Parathyroid adenoma (tissue), 2 donors: ENCODE data around the gene HECW1.
"Not testable (repeated sequence)": the region's sequence is repeated elsewhere in the genome, so short reads cannot be mapped to it uniquely, and the experiment has no call there.

Experiments used
- H2AFZ ChIP-seq: fragments of 300-600 bp; sonication (generic); one replicate; pipeline ENCODE4 v1.7.0; 2017; ENCODE audit warnings: antibody characterized with exemption, mild to moderate bottlenecking
- H3K27ac ChIP-seq: fragments of 300-600 bp; sonication (generic); one replicate; pipeline ENCODE4 v1.7.0; 2017
- H3K27me3 ChIP-seq: fragments of 300-600 bp; sonication (generic); one replicate; pipeline ENCODE4 v1.7.0; 2017; ENCODE audit warnings: low read length; ENCODE audit not compliant: control insufficient read depth, insufficient read depth
- H3K36me3 ChIP-seq: fragments of 300-600 bp; sonication (generic); one replicate; pipeline ENCODE4 v1.7.0; 2017; ENCODE audit warnings: low read length; ENCODE audit not compliant: control insufficient read depth, insufficient read depth
- H3K4me1 ChIP-seq: fragments of 300-600 bp; sonication (generic); one replicate; pipeline ENCODE4 v1.7.0; 2017; ENCODE audit warnings: control low read depth
- H3K4me2 ChIP-seq: fragments of 300-600 bp; sonication (generic); one replicate; pipeline ENCODE4 v1.7.0; 2017; ENCODE audit warnings: low read length
- H3K4me3 ChIP-seq: fragments of 300-600 bp; sonication (generic); one replicate; pipeline ENCODE4 v1.7.0; 2017; ENCODE audit warnings: low read depth, low read length
- H3K79me2 ChIP-seq: fragments of 300-600 bp; sonication (generic); one replicate; pipeline ENCODE4 v1.7.0; 2017; ENCODE audit warnings: control low read depth
- H3K9ac ChIP-seq: fragments of 300-600 bp; sonication (generic); one replicate; pipeline ENCODE4 v1.7.0; 2017; ENCODE audit warnings: mild to moderate bottlenecking
- H3K9me3 ChIP-seq: fragments of 300-600 bp; sonication (generic); one replicate; pipeline ENCODE4 v1.7.0; 2017; ENCODE audit warnings: low read length; ENCODE audit not compliant: control insufficient read depth
- CTCF ChIP-seq: fragments of 300-600 bp; sonication (generic); IDR thresholded peaks from one replicate; pipeline ENCODE4 v1.7.0; 2017; ENCODE audit warnings: antibody characterized with exemption, mild to moderate bottlenecking
- donor health status: primary hyperparathyroidism.

Gene HECW1

GRCh38 chr7:43211693-43212092, 99.2 kb downstream of the HECW1 start:
- Histone ChIP-seq H2AFZ (no peak overlapping the region), H3K9ac (no peak overlapping the region), H3K27ac (no peak overlapping the region), H3K36me3 (no peaks in the 10 kb centered on the region), H3K4me1 (no peaks in the 10 kb centered on the region), H3K4me3 (no peak overlapping the region), H3K9me3 (no peaks in the 10 kb centered on the region), H3K27me3 (no peaks in the 10 kb centered on the region), H3K79me2 (no peaks in the 10 kb centered on the region), H3K4me2 (no peak overlapping the region)
- no peak for TF ChIP-seq CTCF

GRCh38 chr7:43212921-43213320, 100.5 kb downstream of the HECW1 start:
- Histone ChIP-seq H3K4me1 (no peaks in the 10 kb centered on the region), H3K27me3 (no peaks in the 10 kb centered on the region), H3K9ac (no peak overlapping the region), H3K9me3 (no peaks in the 10 kb centered on the region), H3K79me2 (no peaks in the 10 kb centered on the region), H3K27ac (no peak overlapping the region), H3K4me2 (no peak overlapping the region), H3K36me3 (no peaks in the 10 kb centered on the region), H3K4me3 (no peak overlapping the region), H2AFZ (no peak overlapping the region)
- TF ChIP-seq CTCF, result no peak

- no peak for TF ChIP-seq CTCF
Measured at GRCh38 chr7:43215061-43215460, 102.6 kb downstream of the HECW1 start.

GRCh38 chr7:43217055-43217454, 104.6 kb downstream of the HECW1 start:
- H3K36me3 ChIP-seq, result no peaks in the 10 kb centered on the region
- H3K27me3 ChIP-seq, result no peaks in the 10 kb centered on the region
- no peak overlapping the region for H3K27ac ChIP-seq
- H3K4me3 ChIP-seq, result no peak overlapping the region
- H3K9me3 ChIP-seq, result no peaks in the 10 kb centered on the region
- H2AFZ ChIP-seq, result no peak overlapping the region
- no peak overlapping the region for H3K9ac ChIP-seq
- no peaks in the 10 kb centered on the region for H3K79me2 ChIP-seq
- no peak for TF ChIP-seq CTCF
- H3K4me2 ChIP-seq, result no peak overlapping the region
- H3K4me1 ChIP-seq, result no peaks in the 10 kb centered on the region

More at GRCh38 chr7:43215061-43215460, 102.6 kb downstream of the HECW1 start:
- Histone ChIP-seq H3K4me3 (no peak overlapping the region), H3K27ac (no peak overlapping the region), H3K4me2 (no peak overlapping the region), H3K4me1 (no peaks in the 10 kb centered on the region), H3K27me3 (no peaks in the 10 kb centered on the region), H3K79me2 (no peaks in the 10 kb centered on the region), H3K9ac (no peak overlapping the region), H3K36me3 (no peaks in the 10 kb centered on the region), H3K9me3 (no peaks in the 10 kb centered on the region), H2AFZ (no peak overlapping the region)

GRCh38 chr7:43218901-43219300, 106.5 kb downstream of the HECW1 start:
- H3K36me3 ChIP-seq, H3K4me2 ChIP-seq, H3K27ac ChIP-seq, H3K4me1 ChIP-seq, H2AFZ ChIP-seq, H3K27me3 ChIP-seq, H3K4me3 ChIP-seq, H3K9me3 ChIP-seq, H3K9ac ChIP-seq, H3K79me2 ChIP-seq: not testable (repeated sequence)
